Mononuclear cell (primary cell): ENCODE measurements around the gene ADCY2. TPM values are rescaled to one million over a fixed set of nuclear protein-coding genes. Genes with fewer than 3 reads are reported as not detected.

ENCODE experiments used
- H3K27me3 ChIP-seq: 2 replicates; pipeline ENCODE4 v1.6.0; 2011; ENCODE audit warnings: low read length, control low read depth; ENCODE audit not compliant: insufficient read depth
- H3K4me1 ChIP-seq: 2 replicates; pipeline ENCODE4 v1.5.1; 2011; ENCODE audit warnings: mild to moderate bottlenecking, low read length, control low read depth; ENCODE audit not compliant: insufficient read depth
- H3K4me3 ChIP-seq: 2 replicates; pipeline ENCODE4 v1.5.1; 2011; ENCODE audit warnings: mild to moderate bottlenecking, low read length, moderate library complexity
- H3K9me3 ChIP-seq: 2 replicates; pipeline ENCODE4 v1.5.1; 2011; ENCODE audit warnings: low read depth, mild to moderate bottlenecking, control low read depth, low read length
- total RNA-seq: library from RNA; depleted of rRNA; stranded (reverse); fragments of >200 nt; gene quantifications from one replicate; pipeline ENCODE4 v1.2.3, GENCODE V29; 2012

The ADCY2 gene
- total RNA-seq, 1 donor = under 0.01 TPM

DNA sequence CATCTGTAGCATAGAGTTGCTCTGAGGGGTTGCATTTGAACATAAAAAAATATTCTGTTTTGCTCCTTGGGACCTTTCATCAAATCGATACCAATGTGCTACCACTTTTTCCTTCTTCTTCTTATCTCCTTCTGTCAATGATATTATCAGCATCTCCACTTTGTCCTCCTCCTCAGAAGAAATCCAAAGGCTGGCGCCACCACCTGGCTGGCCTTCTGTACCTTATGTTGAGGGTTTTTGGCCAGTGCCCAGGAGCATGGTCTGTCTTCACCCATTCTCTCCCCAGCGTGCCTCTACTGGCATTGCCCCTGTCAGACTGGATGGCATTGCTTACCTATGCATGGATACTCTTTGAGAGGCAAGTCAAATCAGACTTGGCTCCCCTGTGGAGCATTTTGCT is 287.8 kb downstream of the ADCY2 start:
- no peaks in the 10 kb centered on the region for H3K4me1 ChIP-seq
- no peaks in the 10 kb centered on the region for H3K27me3 ChIP-seq
- H3K4me3 ChIP-seq = no peak overlapping the region
- H3K9me3 ChIP-seq = no peaks in the 10 kb centered on the region

GRCh38 chr5:7684826-7685225 is 288.9 kb downstream of the ADCY2 start:
- Histone ChIP-seq H3K9me3 (no peaks in the 10 kb centered on the region), H3K4me3 (no peak overlapping the region), H3K27me3 (no peaks in the 10 kb centered on the region), H3K4me1 (no peaks in the 10 kb centered on the region)

- Histone ChIP-seq H3K4me1 (no peaks in the 10 kb centered on the region), H3K27me3 (no peaks in the 10 kb centered on the region), H3K9me3 (no peaks in the 10 kb centered on the region)
Observed at GRCh38 chr5:7686794-7687193, 290.9 kb downstream of the ADCY2 start.

GRCh38 chr5:7690557-7690956 is 294.6 kb downstream of the ADCY2 start:
- no peaks in the 10 kb centered on the region for H3K9me3 ChIP-seq
- H3K4me3 ChIP-seq = no peak overlapping the region
- no peaks in the 10 kb centered on the region for H3K27me3 ChIP-seq
- H3K4me1 ChIP-seq = no peaks in the 10 kb centered on the region

More at GRCh38 chr5:7686794-7687193, 290.9 kb downstream of the ADCY2 start:
- no peak overlapping the region for H3K4me3 ChIP-seq

DNA sequence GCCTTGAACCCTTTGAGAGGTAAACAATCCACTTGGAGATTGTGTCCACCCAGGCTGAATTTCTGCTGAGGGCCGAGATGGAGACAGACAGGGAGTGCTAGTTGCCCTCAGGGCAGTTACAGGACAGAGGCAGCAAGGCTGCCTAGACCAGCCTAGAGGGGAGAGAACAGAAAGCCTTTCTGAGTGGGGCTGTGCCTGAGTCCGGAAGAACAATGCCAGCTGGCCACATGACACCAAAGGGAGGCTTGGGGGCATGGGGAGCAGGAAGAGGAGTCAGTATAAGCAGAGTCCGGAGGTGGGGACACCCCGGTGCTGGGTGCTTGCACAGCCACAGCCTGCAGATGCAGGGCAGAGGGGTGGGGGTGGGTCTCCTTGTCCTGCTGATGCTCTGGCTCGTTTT is 309.3 kb downstream of the ADCY2 start:
- Histone ChIP-seq H3K4me3 (no peak overlapping the region), H3K27me3 (no peaks in the 10 kb centered on the region), H3K9me3 (no peaks in the 10 kb centered on the region), H3K4me1 (no peaks in the 10 kb centered on the region)

DNA sequence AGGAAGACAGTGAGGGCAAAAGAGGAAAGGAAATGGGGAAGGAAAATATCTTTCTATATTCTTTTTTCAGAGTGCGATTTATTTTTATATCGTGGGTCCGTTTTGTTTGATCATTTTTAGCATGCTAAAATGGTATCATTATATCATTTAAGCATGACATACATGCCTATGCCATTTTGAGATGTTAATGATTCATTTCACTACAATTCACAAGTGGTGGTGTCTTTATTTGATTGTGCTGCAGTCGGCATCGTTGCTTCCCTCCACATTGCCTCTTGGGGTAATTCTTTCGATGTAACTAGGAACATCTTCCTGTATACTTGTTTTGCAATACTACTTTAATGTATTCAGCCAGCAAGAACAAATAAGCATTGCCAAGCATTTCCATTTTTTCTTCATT is 309.8 kb downstream of the ADCY2 start:
- no peaks in the 10 kb centered on the region for H3K4me1 ChIP-seq
- no peaks in the 10 kb centered on the region for H3K9me3 ChIP-seq
- no peaks in the 10 kb centered on the region for H3K27me3 ChIP-seq
- H3K4me3 ChIP-seq = no peak overlapping the region

DNA sequence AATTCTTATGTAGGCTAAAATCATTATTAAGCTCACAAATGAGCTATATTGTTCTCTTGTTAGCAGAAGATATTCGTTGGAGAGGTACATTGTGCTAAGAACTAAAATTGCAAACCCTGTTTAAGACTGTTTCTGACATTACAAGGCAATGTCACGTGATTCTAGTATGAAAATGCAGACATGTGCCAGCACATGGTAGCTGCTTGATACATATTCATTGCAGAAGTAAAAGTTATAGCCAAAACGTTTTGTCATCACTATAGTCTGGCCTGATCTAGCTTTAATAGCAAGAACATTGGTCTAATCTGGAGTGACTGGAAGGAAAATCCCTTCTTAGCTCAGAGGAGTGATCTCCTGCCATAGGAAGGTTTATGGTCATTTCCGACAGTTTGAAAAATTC is 310.3 kb downstream of the ADCY2 start:
- no peaks in the 10 kb centered on the region for H3K4me1 ChIP-seq
- H3K27me3 ChIP-seq = no peaks in the 10 kb centered on the region
- H3K4me3 ChIP-seq = no peak overlapping the region
- no peaks in the 10 kb centered on the region for H3K9me3 ChIP-seq

DNA sequence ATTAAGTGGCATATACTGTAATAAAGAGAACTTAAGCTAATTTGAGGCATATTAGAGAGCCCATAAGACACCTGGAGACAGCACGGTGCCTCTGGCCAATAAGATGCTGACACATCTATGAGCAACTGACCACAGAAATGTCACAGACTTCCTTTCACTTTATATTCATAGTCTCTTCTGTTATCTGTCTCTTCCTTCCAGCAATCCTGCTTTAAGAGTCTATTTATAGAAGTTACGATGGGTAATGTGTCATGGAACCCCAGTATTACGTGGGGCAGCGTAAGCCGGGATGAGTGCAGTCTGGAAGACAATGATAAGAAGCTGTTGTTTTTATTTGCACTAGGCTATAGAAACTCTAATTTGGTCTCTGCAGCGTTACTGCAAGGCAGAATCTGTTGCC is 318.2 kb downstream of the ADCY2 start:
- Histone ChIP-seq H3K9me3 (no peaks in the 10 kb centered on the region), H3K4me3 (no peak overlapping the region), H3K4me1 (no peaks in the 10 kb centered on the region), H3K27me3 (no peaks in the 10 kb centered on the region)

DNA sequence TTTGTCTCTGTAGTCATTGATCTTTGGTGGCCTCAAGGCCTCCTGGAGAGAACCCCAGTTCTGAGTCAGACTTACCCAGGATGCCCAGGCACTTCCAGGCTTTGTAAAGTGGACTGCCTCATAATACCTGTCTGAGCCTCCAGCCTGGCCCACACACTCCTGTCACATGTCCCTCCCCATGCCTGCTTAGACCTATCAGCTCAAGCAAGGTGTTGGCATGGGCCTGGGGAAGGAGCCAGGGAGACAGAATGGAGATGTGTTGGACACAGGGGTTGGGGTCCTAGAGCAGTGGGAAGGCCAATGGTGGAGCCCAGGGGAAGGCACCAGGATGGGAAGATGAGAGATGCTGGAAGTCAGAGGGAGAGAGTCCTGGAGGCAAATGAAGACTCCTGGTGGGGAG is 318.8 kb downstream of the ADCY2 start:
- H3K27me3 ChIP-seq = no peaks in the 10 kb centered on the region
- no peaks in the 10 kb centered on the region for H3K4me1 ChIP-seq
- no peak overlapping the region for H3K4me3 ChIP-seq
- no peaks in the 10 kb centered on the region for H3K9me3 ChIP-seq

GRCh38 chr5:7717691-7718090 is 321.8 kb downstream of the ADCY2 start:
- Histone ChIP-seq H3K9me3 (no peaks in the 10 kb centered on the region), H3K4me3 (no peak overlapping the region), H3K4me1 (no peaks in the 10 kb centered on the region), H3K27me3 (no peaks in the 10 kb centered on the region)

DNA sequence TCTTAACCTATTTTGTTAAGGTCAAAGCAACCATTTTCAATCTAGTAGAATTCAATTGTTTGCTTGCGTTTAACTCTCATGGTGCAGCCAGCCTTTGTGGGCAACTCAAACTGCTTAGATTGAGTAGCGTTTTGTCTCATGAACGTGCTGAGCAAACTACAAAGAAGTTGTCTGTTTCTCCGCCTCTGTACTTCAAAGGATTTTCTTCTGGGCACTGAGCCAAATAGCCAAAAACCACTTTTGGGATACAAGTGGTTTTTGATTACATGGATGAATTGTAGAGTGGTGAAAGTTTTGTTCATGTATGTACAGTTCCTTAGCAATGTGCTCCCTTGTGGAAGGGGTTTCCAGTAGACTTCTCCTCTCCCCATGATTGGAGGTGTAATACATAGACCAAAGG is 332.1 kb downstream of the ADCY2 start:
- no peaks in the 10 kb centered on the region for H3K27me3 ChIP-seq
- H3K4me3 ChIP-seq = no peak overlapping the region
- H3K4me1 ChIP-seq = no peaks in the 10 kb centered on the region
- no peaks in the 10 kb centered on the region for H3K9me3 ChIP-seq

GRCh38 chr5:7741415-7742065 is 345.6 kb downstream of the ADCY2 start:
- no peak overlapping the region for H3K4me3 ChIP-seq
- H3K9me3 ChIP-seq = no peaks in the 10 kb centered on the region
- no peaks in the 10 kb centered on the region for H3K27me3 ChIP-seq
- H3K4me1 ChIP-seq = no peaks in the 10 kb centered on the region

GRCh38 chr5:7742241-7742656 is 346.3 kb downstream of the ADCY2 start:
- H3K27me3 ChIP-seq = no peaks in the 10 kb centered on the region
- no peaks in the 10 kb centered on the region for H3K9me3 ChIP-seq
- H3K4me3 ChIP-seq = no peak overlapping the region
- H3K4me1 ChIP-seq = no peaks in the 10 kb centered on the region

- no peaks in the 10 kb centered on the region for H3K9me3 ChIP-seq
- H3K27me3 ChIP-seq = no peaks in the 10 kb centered on the region
- no peaks in the 10 kb centered on the region for H3K4me1 ChIP-seq
- no peak overlapping the region for H3K4me3 ChIP-seq
Observed at GRCh38 chr5:7745882-7746610, 350.1 kb downstream of the ADCY2 start.

DNA sequence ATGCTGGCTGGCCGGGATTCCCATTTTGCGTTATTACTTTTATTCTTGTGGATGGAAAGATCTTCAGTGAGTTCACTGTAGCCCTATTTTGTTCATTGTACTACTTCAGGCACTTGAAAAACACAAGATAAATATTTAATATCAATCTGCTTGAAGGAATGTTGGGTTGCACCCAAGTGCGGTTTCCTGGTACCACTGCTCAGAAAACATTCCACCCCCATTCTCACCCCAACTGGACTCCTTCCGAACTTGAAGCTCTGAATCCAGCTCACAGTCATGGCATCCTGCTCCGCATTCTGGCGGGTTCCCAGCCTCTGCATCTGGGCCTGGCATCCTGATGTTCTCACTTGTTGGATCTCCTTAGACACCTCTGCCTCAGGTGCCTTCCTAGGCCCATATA is 351.8 kb downstream of the ADCY2 start:
- no peaks in the 10 kb centered on the region for H3K9me3 ChIP-seq
- no peaks in the 10 kb centered on the region for H3K4me1 ChIP-seq
- no peak overlapping the region for H3K4me3 ChIP-seq
- no peaks in the 10 kb centered on the region for H3K27me3 ChIP-seq

GRCh38 chr5:7749626-7750025 is 353.7 kb downstream of the ADCY2 start:
- H3K4me1 ChIP-seq = no peaks in the 10 kb centered on the region
- no peak overlapping the region for H3K4me3 ChIP-seq
- H3K9me3 ChIP-seq = no peaks in the 10 kb centered on the region
- H3K27me3 ChIP-seq = no peaks in the 10 kb centered on the region
